Measurements from ENCODE around the gene SAPCD2. TPM values are rescaled to one million over a fixed set of nuclear protein-coding genes. Genes with fewer than 3 reads are reported as not detected.

Gene SAPCD2
- total RNA-seq, 1 experiment from 2014 or later: 41.1 TPM

GRCh38 chr9:137041124-137041523, 29.2 kb downstream of the SAPCD2 start:
- DNase-seq: no peak
- H3K4me1 Mint-ChIP-seq (ENCODE audit: low read depth, unreplicated experiment): no peaks in the 10 kb centered on the region
- no peak overlapping the region for H3K4me3 Mint-ChIP-seq (ENCODE audit: low read depth, unreplicated experiment)
- no peak for TF ChIP-seq CTCF (IDR thresholded peaks at IDR 0.05; ENCODE audit: unreplicated experiment)
- peaks cover 30% of the 10 kb centered on the region for H3K36me3 Mint-ChIP-seq (ENCODE audit: insufficient read depth, unreplicated experiment)
- BruUV-seq (replicated peaks): no TSS peak
- no peak overlapping the region for H3K27ac Mint-ChIP-seq (ENCODE audit: unreplicated experiment)
- intact Hi-C loops (cut with micrococcal nuclease; ENCODE audit: unreplicated experiment): no loop called here
- no peaks in the 10 kb centered on the region for H3K27me3 Mint-ChIP-seq (ENCODE audit: unreplicated experiment)
- CTCF ChIA-PET: no interaction called here
- no peaks in the 10 kb centered on the region for H3K9me3 Mint-ChIP-seq (ENCODE audit: low read depth, unreplicated experiment)

- DNase-seq: no peak
- H3K4me3 Mint-ChIP-seq (ENCODE audit: low read depth, unreplicated experiment): no peak overlapping the region
- BruUV-seq (replicated peaks): no TSS peak
- no peaks in the 10 kb centered on the region for H3K27me3 Mint-ChIP-seq (ENCODE audit: unreplicated experiment)
- CTCF ChIA-PET: no interaction called here
- intact Hi-C loops (cut with micrococcal nuclease; ENCODE audit: unreplicated experiment): no loop called here
- H3K9me3 Mint-ChIP-seq (ENCODE audit: low read depth, unreplicated experiment): no peaks in the 10 kb centered on the region
- H3K4me1 Mint-ChIP-seq (ENCODE audit: low read depth, unreplicated experiment): no peaks in the 10 kb centered on the region
- no peak for TF ChIP-seq CTCF (IDR thresholded peaks at IDR 0.05; ENCODE audit: unreplicated experiment)
- no peak overlapping the region for H3K27ac Mint-ChIP-seq (ENCODE audit: unreplicated experiment)
- peaks cover 28% of the 10 kb centered on the region for H3K36me3 Mint-ChIP-seq (ENCODE audit: insufficient read depth, unreplicated experiment)
Measured at GRCh38 chr9:137040568-137040967, 29.8 kb downstream of the SAPCD2 start.

- CTCF ChIA-PET: no interaction called here
- DNase-seq: no peak
- Mint-ChIP-seq H3K9me3 (ENCODE audit: low read depth, unreplicated experiment) (no peaks in the 10 kb centered on the region), H3K27ac (ENCODE audit: unreplicated experiment) (no peak overlapping the region), H3K27me3 (ENCODE audit: unreplicated experiment) (no peaks in the 10 kb centered on the region), H3K4me3 (ENCODE audit: low read depth, unreplicated experiment) (no peak overlapping the region), H3K36me3 (ENCODE audit: insufficient read depth, unreplicated experiment) (peaks cover 20% of the 10 kb centered on the region), H3K4me1 (ENCODE audit: low read depth, unreplicated experiment) (peaks cover 2% of the 10 kb centered on the region)
- no peak for TF ChIP-seq CTCF (IDR thresholded peaks at IDR 0.05; ENCODE audit: unreplicated experiment)
- BruUV-seq (replicated peaks): TSS peak; percentile 58
- intact Hi-C loops (cut with micrococcal nuclease; ENCODE audit: unreplicated experiment): no loop called here
Measured at GRCh38 chr9:137039611-137040366, 30.6 kb downstream of the SAPCD2 start.

GRCh38 chr9:137038916-137039315, 31.4 kb downstream of the SAPCD2 start:
- TF ChIP-seq CTCF (IDR thresholded peaks at IDR 0.05; ENCODE audit: unreplicated experiment): no peak
- CTCF ChIA-PET: no interaction called here
- intact Hi-C loops (cut with micrococcal nuclease; ENCODE audit: unreplicated experiment): no loop called here
- Mint-ChIP-seq H3K4me3 (ENCODE audit: low read depth, unreplicated experiment) (no peak overlapping the region), H3K27ac (ENCODE audit: unreplicated experiment) (no peak overlapping the region), H3K36me3 (ENCODE audit: insufficient read depth, unreplicated experiment) (peaks cover 18% of the 10 kb centered on the region), H3K4me1 (ENCODE audit: low read depth, unreplicated experiment) (peaks cover 8% of the 10 kb centered on the region), H3K9me3 (ENCODE audit: low read depth, unreplicated experiment) (no peaks in the 10 kb centered on the region), H3K27me3 (ENCODE audit: unreplicated experiment) (no peaks in the 10 kb centered on the region)
- no TSS peak for BruUV-seq (replicated peaks)
- no peak for DNase-seq
